AG04449 (cell line): ENCODE results near the gene THOP1.

Source experiments
- CTCF ChIA-PET: fragments of 350-600 bp; formaldehyde crosslinking; extraction: SDS; loops from one replicate; lab custom pipeline; 2021; ENCODE audit warnings: antibody characterized with exemption; lab: Yijun Ruan, JAX
- POLR2A ChIA-PET: fragments of 400-600, 350-600 bp; formaldehyde crosslinking; extraction: SDS; loops from one replicate; lab custom pipeline; 2020; ENCODE audit warnings: antibody characterized with exemption, inconsistent platforms; lab: Yijun Ruan, JAX
- DNase-seq: peaks from one replicate; pipeline ENCODE4 v3.0.0-alpha.2; 2010; ENCODE audit warnings: low read depth, low spot score
- H3K4me3 ChIP-seq: 2 replicates; pipeline ENCODE4 v1.5.1; 2011; ENCODE audit warnings: low read depth, mild to moderate bottlenecking, control low read depth, low read length
- CTCF ChIP-seq: IDR thresholded peaks from one replicate; pipeline ENCODE4 v1.5.1; 2011; ENCODE audit warnings: mild to moderate bottlenecking, moderate library complexity, low read length, control low read depth, inconsistent platforms; ENCODE audit not compliant: insufficient read depth; ENCODE audit errors: missing control alignments

The THOP1 gene

GRCh38 chr19:2755811-2756210 lies 29.5 kb upstream of the THOP1 start:
- no peak for DNase-seq
- no peak for TF ChIP-seq CTCF
- POLR2A ChIA-PET, result no interaction called here
- H3K4me3 ChIP-seq, result no peak overlapping the region
- CTCF ChIA-PET, result interaction anchor here (1.0 to 3.4 kb wide), 2 partner anchors 105 to 107 kb away, joined by 3 to 19 read pairs; no protein-coding TSS in a partner anchor

GRCh38 chr19:2756477-2756876 lies 28.8 kb upstream of the THOP1 start:
- ChIA-PET POLR2A (no interaction called here), CTCF (interaction anchor here (3.4 kb wide), 1 partner anchor 108 kb away, joined by 19 read pairs; no protein-coding TSS in a partner anchor)
- no peak for DNase-seq
- no peak for TF ChIP-seq CTCF
- H3K4me3 ChIP-seq, result no peak overlapping the region

- DNase-seq, result no peak
- POLR2A ChIA-PET, result no interaction called here
- TF ChIP-seq CTCF, result no peak
- H3K4me3 ChIP-seq, result no peak overlapping the region
- CTCF ChIA-PET, result interaction anchor here (3.4 kb wide), 1 partner anchor 109 kb away, joined by 19 read pairs; no protein-coding TSS in a partner anchor
Measured at GRCh38 chr19:2756921-2757881, 28.1 kb upstream of the THOP1 start.

- TF ChIP-seq CTCF, result no peak
- ChIA-PET POLR2A (no interaction called here), CTCF (interaction anchor here (2.2 to 3.4 kb wide), 3 partner anchors 10 to 110 kb away, joined by 11 to 23 read pairs (median 19); no protein-coding TSS in a partner anchor)
- H3K4me3 ChIP-seq, result no peak overlapping the region
- no peak for DNase-seq
Measured at GRCh38 chr19:2758601-2759313, 26.5 kb upstream of the THOP1 start.

GRCh38 chr19:2759362-2759761 lies 25.9 kb upstream of the THOP1 start:
- no peak for TF ChIP-seq CTCF
- ChIA-PET CTCF (interaction anchor here (2.2 to 2.8 kb wide), 2 partner anchors 10 to 111 kb away, joined by 11 to 23 read pairs; no protein-coding TSS in a partner anchor), POLR2A (no interaction called here)
- no peak overlapping the region for H3K4me3 ChIP-seq
- no peak for DNase-seq
